ENCODE results near the gene RTP3.

Gene RTP3

GRCh38 chr3:46482632-46483350 is 15.0 kb upstream of the RTP3 start:
- TF ChIP-seq, protein P1, sequence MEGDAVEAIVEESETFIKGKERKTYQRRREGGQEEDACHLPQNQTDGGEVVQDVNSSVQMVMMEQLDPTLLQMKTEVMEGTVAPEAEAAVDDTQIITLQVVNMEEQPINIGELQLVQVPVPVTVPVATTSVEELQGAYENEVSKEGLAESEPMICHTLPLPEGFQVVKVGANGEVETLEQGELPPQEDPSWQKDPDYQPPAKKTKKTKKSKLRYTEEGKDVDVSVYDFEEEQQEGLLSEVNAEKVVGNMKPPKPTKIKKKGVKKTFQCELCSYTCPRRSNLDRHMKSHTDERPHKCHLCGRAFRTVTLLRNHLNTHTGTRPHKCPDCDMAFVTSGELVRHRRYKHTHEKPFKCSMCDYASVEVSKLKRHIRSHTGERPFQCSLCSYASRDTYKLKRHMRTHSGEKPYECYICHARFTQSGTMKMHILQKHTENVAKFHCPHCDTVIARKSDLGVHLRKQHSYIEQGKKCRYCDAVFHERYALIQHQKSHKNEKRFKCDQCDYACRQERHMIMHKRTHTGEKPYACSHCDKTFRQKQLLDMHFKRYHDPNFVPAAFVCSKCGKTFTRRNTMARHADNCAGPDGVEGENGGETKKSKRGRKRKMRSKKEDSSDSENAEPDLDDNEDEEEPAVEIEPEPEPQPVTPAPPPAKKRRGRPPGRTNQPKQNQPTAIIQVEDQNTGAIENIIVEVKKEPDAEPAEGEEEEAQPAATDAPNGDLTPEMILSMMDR (IDR thresholded peaks at IDR 0.05; ENCODE audit: insufficient read depth, low read depth, low read length, missing control alignments), result no peak
- no peak overlapping the region for H3K4me3 ChIP-seq (ENCODE audit: low read length)
- peak; percentile 33 for DNase-seq (ENCODE audit: low read depth)

- TF ChIP-seq, protein P1 (IDR thresholded peaks at IDR 0.05; ENCODE audit: insufficient read depth, low read depth, low read length, missing control alignments), result no peak
- H3K4me3 ChIP-seq (ENCODE audit: low read length), result no peak overlapping the region
- no peak for DNase-seq (ENCODE audit: low read depth)
Observed at GRCh38 chr3:46483825-46484224, 14.0 kb upstream of the RTP3 start.

DNA sequence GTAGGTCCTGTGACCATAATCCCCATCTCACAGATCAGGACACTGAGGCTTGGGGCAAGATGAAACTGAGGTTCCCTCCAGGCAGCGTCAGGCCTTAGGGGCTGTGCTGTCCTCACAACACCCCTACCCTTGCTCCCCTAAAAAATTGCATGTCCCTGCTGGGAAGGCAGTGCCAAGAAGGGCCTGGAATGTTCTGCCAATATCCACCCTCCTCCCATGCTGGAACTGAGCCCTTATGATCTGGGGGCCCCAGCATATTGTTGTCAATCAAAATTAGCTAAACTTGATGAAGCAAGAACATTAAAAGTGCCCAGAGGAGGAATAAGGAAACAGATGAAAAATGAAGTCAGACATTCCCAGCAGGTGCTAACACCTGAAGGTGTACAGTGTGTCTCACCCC is 13.4 kb upstream of the RTP3 start:
- no peak overlapping the region for H3K4me3 ChIP-seq (ENCODE audit: low read length)
- TF ChIP-seq, protein P1 (IDR thresholded peaks at IDR 0.05; ENCODE audit: insufficient read depth, low read depth, low read length, missing control alignments), result no peak

DNA sequence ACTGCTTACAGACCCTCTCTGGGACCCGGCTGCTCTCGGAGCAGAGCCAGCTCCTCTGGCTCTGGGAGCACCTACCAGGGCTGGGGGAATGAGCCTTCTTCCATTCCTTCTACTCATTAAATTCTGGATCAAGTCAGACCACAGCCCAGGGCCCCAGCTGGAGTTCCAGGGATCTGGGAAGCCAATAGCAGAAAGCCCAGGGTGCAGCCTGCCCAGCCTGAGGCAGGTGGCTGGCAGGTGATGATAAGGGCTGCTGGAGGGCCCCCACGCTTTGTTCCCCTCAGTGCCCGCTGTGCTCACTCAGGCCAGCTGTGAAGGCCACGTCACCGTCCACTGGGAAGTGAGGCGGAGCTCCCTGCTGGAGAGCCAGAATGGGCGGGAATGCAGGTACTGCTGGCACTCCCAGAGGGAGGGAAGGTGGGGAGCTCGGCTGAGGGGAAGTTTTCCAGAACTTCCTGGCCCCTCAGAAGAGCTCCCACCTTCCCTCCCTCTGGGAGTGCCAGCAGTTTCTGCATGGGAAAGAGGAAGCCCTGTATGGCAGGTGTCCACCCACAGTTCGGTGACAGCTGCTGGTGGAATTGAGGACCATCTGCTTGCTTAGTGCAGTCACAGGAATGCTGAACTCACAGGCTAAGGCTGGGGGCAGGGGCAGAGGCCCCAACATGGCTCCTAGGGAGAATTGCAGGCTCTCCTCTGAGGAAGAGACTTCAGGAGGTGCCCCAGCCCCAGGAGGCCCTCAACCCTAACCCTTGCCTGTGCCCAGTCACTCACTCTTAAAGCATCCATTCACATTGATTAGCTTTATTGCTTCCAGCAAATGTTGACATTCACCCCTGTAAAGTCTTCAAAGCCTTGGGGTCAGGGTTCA is 12.6 kb upstream of the RTP3 start:
- TF ChIP-seq, protein P1 (IDR thresholded peaks at IDR 0.05; ENCODE audit: insufficient read depth, low read depth, low read length, missing control alignments), result no peak
- DNase-seq (ENCODE audit: low read depth), result no peak
- H3K4me3 ChIP-seq (ENCODE audit: low read length), result no peak overlapping the region

More for the DNA sequence above, 13.4 kb upstream of the RTP3 start:
- DNase-seq (ENCODE audit: low read depth), result no peak

- TF ChIP-seq, protein P1 (IDR thresholded peaks at IDR 0.05; ENCODE audit: insufficient read depth, low read depth, low read length, missing control alignments), result no peak
- H3K4me3 ChIP-seq (ENCODE audit: low read length), result no peak overlapping the region
- DNase-seq (ENCODE audit: low read depth), result no peak
Observed at GRCh38 chr3:46485779-46486175, 12.0 kb upstream of the RTP3 start.

GRCh38 chr3:46488735-46489361 is 8.9 kb upstream of the RTP3 start:
- DNase-seq (ENCODE audit: low read depth), result peak; percentile 90
- TF ChIP-seq, protein P1 (IDR thresholded peaks at IDR 0.05; ENCODE audit: insufficient read depth, low read depth, low read length, missing control alignments), result peak; percentile 100
- no peak overlapping the region for H3K4me3 ChIP-seq (ENCODE audit: low read length)
